Measurements from ENCODE around the gene IL4. TPM values are rescaled to one million over a fixed set of nuclear protein-coding genes. Genes with fewer than 3 reads are reported as not detected.

The IL4 gene
- total RNA-seq, 2 donors from 2014 or later: not detected

DNA sequence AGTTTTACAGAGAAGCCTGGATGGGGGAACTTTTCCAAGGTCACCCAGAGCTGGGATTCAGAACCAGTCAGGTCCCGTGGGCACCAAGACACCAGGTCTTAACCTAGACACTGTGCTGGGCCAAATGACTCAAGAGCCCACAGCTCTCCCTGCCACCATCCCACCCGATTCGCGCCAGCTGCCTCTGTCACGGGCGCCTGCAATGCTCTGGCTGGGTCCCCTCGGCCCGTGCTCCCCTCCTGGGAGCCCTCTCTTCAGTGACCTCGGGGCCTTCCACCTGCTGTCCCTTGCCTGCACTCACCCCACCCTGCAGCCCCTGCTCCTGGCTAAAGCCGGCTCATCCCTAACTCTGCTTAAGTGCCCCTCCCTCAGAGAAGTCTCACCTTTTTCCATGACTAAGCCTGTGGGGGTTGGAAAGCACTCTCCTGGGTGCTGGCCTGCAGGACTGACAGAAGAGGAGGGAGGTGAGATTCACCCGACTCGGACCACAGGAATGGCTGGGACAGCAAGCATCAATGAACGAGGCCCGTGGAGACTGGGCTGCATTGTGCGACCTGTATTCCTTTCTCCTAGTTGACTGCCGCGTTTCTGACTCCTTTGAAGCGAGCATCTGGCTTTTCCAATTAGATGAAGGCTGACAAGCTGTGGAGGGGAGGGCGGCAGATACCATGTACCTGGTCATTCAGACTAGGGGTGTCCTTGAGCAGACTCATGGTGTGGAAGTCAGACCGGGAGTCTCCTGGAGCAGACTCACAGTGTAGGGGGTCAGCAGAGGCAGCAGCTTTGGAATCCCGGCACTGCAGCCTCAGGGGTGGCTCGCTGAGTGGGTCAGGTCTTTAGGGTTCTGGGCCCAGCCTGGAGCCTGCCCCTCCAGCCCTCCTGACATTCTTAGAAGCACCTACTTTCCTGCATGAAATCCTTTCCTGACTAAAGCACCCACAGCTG, 5.8 kb upstream of the IL4 start:
- no peak overlapping the region for H3K4me3 ChIP-seq (ENCODE audit: low read length)
- Mint-ChIP-seq H3K9me3 (no peaks in the 10 kb centered on the region), H3K4me1 (peaks cover 21% of the 10 kb centered on the region), H3K4me3 (no peak overlapping the region), H3K27ac (no peak overlapping the region), H3K36me3 (ENCODE audit: low read depth) (no peaks in the 10 kb centered on the region), H3K27me3 (ENCODE audit: insufficient read depth) (no peaks in the 10 kb centered on the region)
- TF ChIP-seq, protein P1, sequence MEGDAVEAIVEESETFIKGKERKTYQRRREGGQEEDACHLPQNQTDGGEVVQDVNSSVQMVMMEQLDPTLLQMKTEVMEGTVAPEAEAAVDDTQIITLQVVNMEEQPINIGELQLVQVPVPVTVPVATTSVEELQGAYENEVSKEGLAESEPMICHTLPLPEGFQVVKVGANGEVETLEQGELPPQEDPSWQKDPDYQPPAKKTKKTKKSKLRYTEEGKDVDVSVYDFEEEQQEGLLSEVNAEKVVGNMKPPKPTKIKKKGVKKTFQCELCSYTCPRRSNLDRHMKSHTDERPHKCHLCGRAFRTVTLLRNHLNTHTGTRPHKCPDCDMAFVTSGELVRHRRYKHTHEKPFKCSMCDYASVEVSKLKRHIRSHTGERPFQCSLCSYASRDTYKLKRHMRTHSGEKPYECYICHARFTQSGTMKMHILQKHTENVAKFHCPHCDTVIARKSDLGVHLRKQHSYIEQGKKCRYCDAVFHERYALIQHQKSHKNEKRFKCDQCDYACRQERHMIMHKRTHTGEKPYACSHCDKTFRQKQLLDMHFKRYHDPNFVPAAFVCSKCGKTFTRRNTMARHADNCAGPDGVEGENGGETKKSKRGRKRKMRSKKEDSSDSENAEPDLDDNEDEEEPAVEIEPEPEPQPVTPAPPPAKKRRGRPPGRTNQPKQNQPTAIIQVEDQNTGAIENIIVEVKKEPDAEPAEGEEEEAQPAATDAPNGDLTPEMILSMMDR (conservative IDR thresholded peaks at IDR 0.05): no peak
- H3K9me3 ChIP-seq (ENCODE audit: control insufficient read depth, low read length): no peaks in the 10 kb centered on the region
- no peaks in the 10 kb centered on the region for H3K27me3 ChIP-seq (ENCODE audit: control insufficient read depth, insufficient read depth, low read length, poor library complexity, severe bottlenecking)
- no peak for DNase-seq
- H3K36me3 ChIP-seq (ENCODE audit: control insufficient read depth, insufficient read depth, low read length): no peaks in the 10 kb centered on the region
- WGBS, 2 experiments (ENCODE audit: insufficient coverage in 1 of 2, insufficient read length in 1 of 2): 80 to 82% methylated on average over 17 to 22 of the region's 22 CpGs
- no peak overlapping the region for H3K27ac ChIP-seq (ENCODE audit: low read depth, low read length)
- H3K9ac ChIP-seq (ENCODE audit: extremely low read depth, low read length, poor library complexity, severe bottlenecking): no peak overlapping the region
- peaks cover 9% of the 10 kb centered on the region for H3K4me1 ChIP-seq (ENCODE audit: control insufficient read depth, insufficient read depth, low read length)

- no peak for DNase-seq
- H3K27ac ChIP-seq (ENCODE audit: low read depth, low read length): no peak overlapping the region
- H3K4me1 ChIP-seq (ENCODE audit: control insufficient read depth, insufficient read depth, low read length): peaks cover 10% of the 10 kb centered on the region
- H3K9ac ChIP-seq (ENCODE audit: extremely low read depth, low read length, poor library complexity, severe bottlenecking): no peak overlapping the region
- H3K27ac Mint-ChIP-seq: no peak overlapping the region
- H3K9me3 Mint-ChIP-seq: no peaks in the 10 kb centered on the region
- no peak overlapping the region for H3K4me3 ChIP-seq (ENCODE audit: low read length)
- H3K9me3 ChIP-seq (ENCODE audit: control insufficient read depth, low read length): no peaks in the 10 kb centered on the region
- no peaks in the 10 kb centered on the region for H3K27me3 ChIP-seq (ENCODE audit: control insufficient read depth, insufficient read depth, low read length, poor library complexity, severe bottlenecking)
- H3K27me3 Mint-ChIP-seq (ENCODE audit: insufficient read depth): no peaks in the 10 kb centered on the region
- 94 to 100% methylated on average over 7 to 14 of the region's 14 CpGs for WGBS, 2 experiments (ENCODE audit: insufficient coverage in 1 of 2, insufficient read length in 1 of 2)
- no peak overlapping the region for H3K4me3 Mint-ChIP-seq
- H3K4me1 Mint-ChIP-seq: peaks cover 22% of the 10 kb centered on the region
- no peaks in the 10 kb centered on the region for H3K36me3 ChIP-seq (ENCODE audit: control insufficient read depth, insufficient read depth, low read length)
- TF ChIP-seq, protein P1 (conservative IDR thresholded peaks at IDR 0.05): no peak
- H3K36me3 Mint-ChIP-seq (ENCODE audit: low read depth): no peaks in the 10 kb centered on the region
Measured at GRCh38 chr5:132668706-132669454, 4.9 kb upstream of the IL4 start.

GRCh38 chr5:132669455-132669820, 4.4 kb upstream of the IL4 start:
- Mint-ChIP-seq H3K27ac (no peak overlapping the region), H3K27me3 (ENCODE audit: insufficient read depth) (no peaks in the 10 kb centered on the region), H3K4me3 (no peak overlapping the region), H3K36me3 (ENCODE audit: low read depth) (no peaks in the 10 kb centered on the region), H3K4me1 (peaks cover 23% of the 10 kb centered on the region), H3K9me3 (no peaks in the 10 kb centered on the region)
- 95% methylated on average over 2 to 7 of the region's 7 CpGs for WGBS, 2 experiments (ENCODE audit: insufficient coverage in 1 of 2, insufficient read length in 1 of 2)
- H3K9ac ChIP-seq (ENCODE audit: extremely low read depth, low read length, poor library complexity, severe bottlenecking): no peak overlapping the region
- H3K27ac ChIP-seq (ENCODE audit: low read depth, low read length): no peak overlapping the region
- no peaks in the 10 kb centered on the region for H3K36me3 ChIP-seq (ENCODE audit: control insufficient read depth, insufficient read depth, low read length)
- H3K4me1 ChIP-seq (ENCODE audit: control insufficient read depth, insufficient read depth, low read length): peaks cover 10% of the 10 kb centered on the region
- TF ChIP-seq, protein P1 (conservative IDR thresholded peaks at IDR 0.05): no peak
- no peaks in the 10 kb centered on the region for H3K9me3 ChIP-seq (ENCODE audit: control insufficient read depth, low read length)
- no peak overlapping the region for H3K4me3 ChIP-seq (ENCODE audit: low read length)
- no peaks in the 10 kb centered on the region for H3K27me3 ChIP-seq (ENCODE audit: control insufficient read depth, insufficient read depth, low read length, poor library complexity, severe bottlenecking)
- no peak for DNase-seq
